Duodenal mucosa (tissue), 2 donors: ENCODE data around the gene SLC49A3.
"Not testable (repeated sequence)": the region's sequence is repeated elsewhere in the genome, so short reads cannot be mapped to it uniquely, and the experiment has no call there.

ENCODE experiments used
- H3K27ac ChIP-seq: one replicate; pipeline ENCODE4 v1.7.0; 2013; ENCODE audit warnings: low read depth, low read length
- H3K27me3 ChIP-seq, 2 donors: one replicate each; pipeline ENCODE4 v1.7.0; 2013; ENCODE audit warnings: low read length in 2 of 2, control low read depth in 1 of 2; ENCODE audit not compliant: insufficient read depth in 2 of 2, control insufficient read depth in 1 of 2
- H3K36me3 ChIP-seq, 2 donors: one replicate each; pipeline ENCODE4 v1.7.0; 2013; ENCODE audit warnings: low read length in 2 of 2, control low read depth in 1 of 2; ENCODE audit not compliant: insufficient read depth in 2 of 2, control insufficient read depth in 1 of 2
- H3K4me1 ChIP-seq, 2 donors: one replicate each; pipeline ENCODE4 v1.7.0; 2013; ENCODE audit warnings: low read length in 2 of 2, control low read depth in 1 of 2; ENCODE audit not compliant: insufficient read depth in 2 of 2, control insufficient read depth in 1 of 2
- H3K4me3 ChIP-seq, 2 donors: one replicate each; pipeline ENCODE4 v1.7.0; 2013; ENCODE audit warnings: low read length in 2 of 2, low read depth in 1 of 2
- H3K9ac ChIP-seq, 2 donors: one replicate each; pipeline ENCODE4 v1.7.0; 2013; ENCODE audit warnings: low read length in 2 of 2, low read depth in 1 of 2
- H3K9me3 ChIP-seq, 2 donors: one replicate each; pipeline ENCODE4 v1.7.0; 2013; ENCODE audit warnings: low read length in 2 of 2, control low read depth in 1 of 2; ENCODE audit not compliant: control insufficient read depth in 1 of 2

SLC49A3 gene

GRCh38 chr4:704198-704891, 15.4 kb upstream of the SLC49A3 start:
- H3K27ac ChIP-seq, result no peak overlapping the region
- no peak overlapping the region for H3K4me3 ChIP-seq
- no peak overlapping the region for H3K9ac ChIP-seq
- H3K27me3 ChIP-seq, result no peaks in the 10 kb centered on the region
- H3K4me1 ChIP-seq, result peaks cover 12 to 35% of the 10 kb centered on the region in 2 donors
- no peaks in the 10 kb centered on the region for H3K36me3 ChIP-seq
- H3K9me3 ChIP-seq, result no peaks in the 10 kb centered on the region

DNA sequence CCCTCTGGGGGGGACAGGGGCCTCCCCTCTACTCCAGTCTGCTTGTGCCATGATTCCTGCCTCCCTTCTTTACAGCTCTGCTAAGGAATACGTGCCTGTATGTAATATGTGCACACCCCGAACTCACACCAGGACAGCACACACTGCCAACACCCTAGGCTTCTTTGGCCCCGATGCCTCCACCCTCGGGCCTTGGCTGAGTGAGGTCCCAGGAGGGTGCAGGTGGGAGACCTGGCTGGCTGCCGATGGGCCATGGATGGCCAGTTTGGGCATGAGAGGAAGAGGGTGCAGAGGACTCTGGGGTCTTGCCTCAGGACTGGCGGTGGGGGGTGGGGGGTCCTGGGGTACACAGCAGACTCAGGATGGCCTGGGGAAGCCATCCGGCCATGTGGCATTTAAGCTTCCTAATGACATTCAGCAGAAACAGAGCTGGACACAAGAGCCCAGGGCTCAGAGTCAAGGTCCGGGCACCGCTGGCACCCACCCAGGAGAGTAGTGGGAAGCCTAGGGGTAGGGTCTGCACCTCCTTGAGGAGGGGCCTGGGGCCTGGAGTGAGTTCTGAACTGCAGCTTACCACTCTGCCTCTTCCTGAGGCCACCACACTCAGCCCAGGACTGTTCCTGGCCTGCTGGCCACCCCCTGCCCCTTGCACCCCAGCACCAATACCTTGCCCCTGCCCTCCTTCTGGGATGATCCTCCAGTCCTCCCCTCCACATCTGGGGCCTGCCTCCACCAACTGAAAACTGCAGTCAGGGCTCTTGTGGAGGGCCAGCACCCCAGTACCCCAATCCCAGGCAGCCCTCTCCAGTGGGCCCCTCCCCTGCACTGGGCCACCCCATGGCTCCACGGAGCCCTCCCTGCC, 14.6 kb upstream of the SLC49A3 start:
- peaks cover 12 to 35% of the 10 kb centered on the region in 2 donors for H3K4me1 ChIP-seq
- no peaks in the 10 kb centered on the region for H3K9me3 ChIP-seq
- no peak overlapping the region for H3K9ac ChIP-seq
- no peak overlapping the region for H3K27ac ChIP-seq
- no peaks in the 10 kb centered on the region for H3K36me3 ChIP-seq
- no peaks in the 10 kb centered on the region for H3K27me3 ChIP-seq
- no peak overlapping the region for H3K4me3 ChIP-seq

DNA sequence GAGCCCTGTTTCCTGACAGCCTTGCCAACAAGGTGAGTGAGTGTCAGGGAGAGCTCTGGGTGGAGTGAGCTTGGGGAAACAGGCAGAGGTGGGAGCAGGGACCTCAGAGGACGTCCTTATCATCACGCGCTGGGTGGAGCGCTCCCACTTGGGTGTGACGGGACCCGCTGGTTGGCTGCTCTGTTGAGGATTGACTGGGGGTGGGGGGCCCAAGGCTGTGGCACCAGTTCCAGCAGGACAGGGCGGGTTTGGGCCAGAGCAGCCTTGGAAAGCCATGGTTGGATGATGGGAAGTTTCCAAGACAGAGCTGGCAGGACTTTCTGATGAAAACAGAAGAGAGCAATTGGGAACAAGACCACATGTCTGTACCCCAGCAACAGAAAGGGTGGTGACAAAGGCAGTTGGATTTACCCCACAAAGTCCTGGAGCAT, 13.7 kb upstream of the SLC49A3 start:
- no peaks in the 10 kb centered on the region for H3K36me3 ChIP-seq
- H3K4me3 ChIP-seq, result no peak overlapping the region
- no peak overlapping the region for H3K9ac ChIP-seq
- H3K4me1 ChIP-seq, result peaks cover 6 to 29% of the 10 kb centered on the region in 2 donors
- H3K9me3 ChIP-seq, result no peaks in the 10 kb centered on the region
- no peak overlapping the region for H3K27ac ChIP-seq
- H3K27me3 ChIP-seq, result no peaks in the 10 kb centered on the region

- Histone ChIP-seq H3K27me3 (no peaks in the 10 kb centered on the region), H3K36me3 (no peaks in the 10 kb centered on the region), H3K27ac (no peak overlapping the region), H3K9ac (no peak overlapping the region), H3K4me3 (no peak overlapping the region), H3K4me1 (peaks cover 6 to 21% of the 10 kb centered on the region in 2 donors), H3K9me3 (no peaks in the 10 kb centered on the region)
Measured at GRCh38 chr4:700587-701264, 11.8 kb upstream of the SLC49A3 start.

GRCh38 chr4:699816-700580, 11.0 kb upstream of the SLC49A3 start:
- Histone ChIP-seq H3K36me3 (no peaks in the 10 kb centered on the region), H3K27me3 (no peaks in the 10 kb centered on the region), H3K4me3 (peak overlapping the region in 1 of 2 donors; percentile 23), H3K4me1 (peaks cover 2 to 18% of the 10 kb centered on the region in 2 donors), H3K9me3 (no peaks in the 10 kb centered on the region), H3K27ac (no peak overlapping the region), H3K9ac (no peak overlapping the region)

DNA sequence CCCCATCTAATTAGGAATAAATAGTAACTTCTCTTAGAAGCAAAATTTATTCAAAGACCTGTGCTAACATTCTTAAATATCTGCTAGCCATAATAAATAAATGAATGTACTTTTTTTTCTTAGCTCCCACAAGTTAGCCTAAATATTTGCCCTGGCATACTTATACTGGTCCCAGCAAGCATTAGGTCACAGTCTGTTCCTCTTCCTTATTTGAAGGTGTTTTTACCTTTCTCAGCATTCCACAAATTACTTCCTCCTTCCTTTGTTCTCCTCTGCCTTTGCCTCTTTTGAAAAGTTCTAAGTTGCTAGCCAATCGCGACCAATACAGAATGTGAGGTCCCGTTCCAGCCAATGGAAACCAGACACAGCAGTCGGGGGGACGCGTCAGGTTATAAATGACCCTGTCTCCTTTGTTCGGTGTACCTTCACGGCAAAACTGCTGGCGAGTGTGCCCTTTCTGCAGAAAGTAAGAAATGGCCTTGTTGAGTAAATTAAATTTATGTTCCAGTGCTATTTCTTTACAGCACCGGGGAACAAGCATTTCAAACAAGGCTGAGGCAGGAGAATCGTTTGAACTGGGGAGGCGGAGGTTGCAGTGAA, 5.5 kb upstream of the SLC49A3 start:
- not testable (repeated sequence) for H3K9me3 ChIP-seq, H3K4me3 ChIP-seq, H3K27ac ChIP-seq, H3K9ac ChIP-seq, H3K27me3 ChIP-seq, H3K36me3 ChIP-seq, H3K4me1 ChIP-seq

DNA sequence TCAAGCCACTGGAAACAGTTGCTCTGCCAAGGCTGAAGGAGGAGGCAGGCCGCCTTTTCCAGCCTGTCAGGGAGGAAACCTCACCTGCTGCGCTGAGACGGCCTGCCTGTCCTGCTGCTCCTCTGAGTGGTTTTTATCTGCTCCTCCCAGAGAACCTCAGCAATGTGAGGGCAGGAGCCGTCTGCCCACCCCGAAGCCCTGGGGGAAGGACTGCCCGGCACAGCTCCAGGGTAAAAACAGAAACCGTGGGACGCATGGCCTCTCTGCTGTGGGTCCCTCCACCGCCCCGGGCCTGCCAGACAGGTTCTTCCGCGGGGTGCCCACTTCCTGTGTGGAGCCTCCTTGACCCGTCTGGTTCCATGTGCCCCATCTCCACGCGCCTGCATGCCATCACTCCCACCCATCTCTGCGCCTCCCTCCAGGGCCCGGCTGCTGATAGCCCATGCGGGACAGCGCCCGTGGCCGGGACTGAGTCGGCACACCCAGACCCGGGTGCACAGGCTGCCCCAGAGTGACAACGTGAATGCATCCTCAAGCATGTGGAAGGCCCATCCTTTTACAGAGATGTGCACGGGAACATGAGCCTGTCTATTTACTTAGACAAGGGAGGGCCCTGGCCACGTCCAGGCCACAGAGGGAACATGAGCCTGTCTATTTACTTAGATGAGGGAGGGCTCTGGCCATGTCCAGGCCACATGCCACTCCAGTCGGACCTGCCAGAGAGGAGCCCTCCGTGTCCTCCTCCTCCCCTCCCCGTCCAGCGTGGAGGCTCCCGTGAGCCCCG, 4.0 kb upstream of the SLC49A3 start:
- H3K4me1 ChIP-seq, result peaks cover 16 to 17% of the 10 kb centered on the region in 2 donors
- H3K9ac ChIP-seq, result no peak overlapping the region
- no peaks in the 10 kb centered on the region for H3K9me3 ChIP-seq
- H3K4me3 ChIP-seq, result no peak overlapping the region
- no peaks in the 10 kb centered on the region for H3K36me3 ChIP-seq
- no peaks in the 10 kb centered on the region for H3K27me3 ChIP-seq
- no peak overlapping the region for H3K27ac ChIP-seq

DNA sequence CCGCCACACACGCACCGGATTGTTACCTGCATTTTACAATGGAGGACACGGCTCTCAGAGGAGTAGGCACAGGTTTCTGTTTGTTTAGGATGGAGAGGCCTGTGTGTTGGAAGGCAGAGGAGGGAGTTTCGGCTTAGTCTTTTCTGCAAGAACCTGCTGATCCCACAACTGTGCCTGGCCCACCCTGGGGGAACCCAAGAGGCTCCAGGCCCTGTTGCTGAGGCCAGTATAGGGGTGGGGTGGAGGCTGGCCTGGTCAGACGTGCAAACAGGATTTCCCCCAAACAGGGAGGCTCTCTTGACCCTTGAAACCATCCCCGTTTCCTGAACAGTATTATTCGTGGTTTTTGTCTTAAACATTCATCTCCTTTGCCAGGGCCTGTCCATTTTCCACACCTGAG, 772 bp upstream of the SLC49A3 start:
- no peaks in the 10 kb centered on the region for H3K36me3 ChIP-seq
- peak overlapping the region; percentile 58 to 60 for H3K9ac ChIP-seq
- no peak overlapping the region for H3K27ac ChIP-seq
- H3K4me3 ChIP-seq, result peak overlapping the region; percentile 58 to 64
- peaks cover 31 to 33% of the 10 kb centered on the region in 2 donors for H3K4me1 ChIP-seq
- no peaks in the 10 kb centered on the region for H3K27me3 ChIP-seq
- no peaks in the 10 kb centered on the region for H3K9me3 ChIP-seq
